DMS114 treated with DMSO at 0.1 percent for 48 hours (cell line): ENCODE data around the gene EHD2.
A peak's percentile ranks its signal among the peaks of the same experiment; 100 is the strongest.
"Not testable (repeated sequence)": the region's sequence is repeated elsewhere in the genome, so short reads cannot be mapped to it uniquely, and the experiment has no call there.

Experiments used
- DNase-seq: peaks from one replicate; lab custom pipeline; 2025; ENCODE audit not compliant: unreplicated experiment; lab: John Stamatoyannopoulos, UW

The EHD2 gene

DNA sequence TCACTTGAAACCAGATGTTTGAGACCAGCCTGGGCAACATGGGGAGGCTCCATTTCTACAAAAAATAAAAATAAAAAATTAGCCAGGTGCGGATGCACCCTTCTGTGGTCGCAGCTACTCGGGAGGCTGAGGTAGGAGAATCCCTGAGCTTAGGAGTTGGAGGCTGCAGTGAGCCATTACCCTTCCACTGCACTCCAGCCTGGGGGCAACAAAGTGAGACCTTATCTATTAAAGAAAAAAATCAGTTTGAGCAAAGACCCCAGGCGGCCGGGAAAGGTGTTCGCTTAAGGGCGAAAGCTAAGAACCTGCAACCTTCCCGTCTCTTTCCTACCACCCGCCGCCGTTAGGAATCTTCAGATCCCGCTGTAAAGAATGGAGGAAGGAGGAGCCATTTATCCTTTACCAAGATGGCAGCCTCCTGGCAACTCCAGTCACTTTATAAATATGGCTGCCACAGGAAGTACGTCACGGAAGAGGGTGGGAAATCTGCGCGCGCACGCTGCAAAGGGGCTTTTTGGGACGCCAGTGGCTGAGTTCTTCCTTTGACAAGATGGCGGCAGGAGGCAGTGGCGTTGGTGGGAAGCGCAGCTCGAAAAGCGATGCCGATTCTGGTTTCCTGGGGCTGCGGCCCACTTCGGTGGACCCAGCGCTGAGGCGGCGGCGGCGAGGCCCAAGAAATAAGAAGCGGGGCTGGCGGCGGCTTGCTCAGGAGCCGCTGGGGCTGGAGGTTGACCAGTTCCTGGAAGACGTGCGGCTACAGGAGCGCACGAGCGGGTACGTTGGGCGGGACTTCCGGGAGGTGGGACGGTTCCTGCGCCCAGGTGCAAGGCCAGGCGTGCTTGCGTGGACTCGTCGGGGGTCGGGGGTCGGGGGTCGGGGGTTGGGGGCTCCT is 32.0 kb downstream of the EHD2 start, which contains the start of gene NOP53:
Gene NOP53 (plus strand): TSS at position 537 of the 892 bp plus-strand sequence. CDS start 14 bp downstream, at position 551.
- peak; percentile 83 for DNase-seq

DNA sequence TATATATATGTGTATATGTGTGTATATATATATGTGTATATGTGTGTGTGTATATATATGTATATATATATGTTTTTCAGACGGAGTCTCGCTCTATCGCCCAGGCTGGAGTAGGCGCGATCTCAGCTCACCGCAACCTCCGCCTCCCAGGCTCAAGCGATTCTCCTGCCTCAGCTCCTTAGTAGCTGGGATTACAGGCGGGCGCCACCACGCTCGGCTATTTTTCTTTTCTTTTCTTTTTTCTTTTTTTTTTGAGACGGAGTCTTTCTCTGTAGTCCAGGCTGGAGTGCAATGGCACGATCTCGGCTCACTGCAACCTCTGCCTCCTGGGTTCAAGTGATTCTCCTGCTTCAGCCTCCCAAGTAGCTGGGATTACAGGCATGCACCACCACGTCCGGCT is 32.9 kb downstream of the EHD2 start:
- DNase-seq = not testable (repeated sequence)

DNA sequence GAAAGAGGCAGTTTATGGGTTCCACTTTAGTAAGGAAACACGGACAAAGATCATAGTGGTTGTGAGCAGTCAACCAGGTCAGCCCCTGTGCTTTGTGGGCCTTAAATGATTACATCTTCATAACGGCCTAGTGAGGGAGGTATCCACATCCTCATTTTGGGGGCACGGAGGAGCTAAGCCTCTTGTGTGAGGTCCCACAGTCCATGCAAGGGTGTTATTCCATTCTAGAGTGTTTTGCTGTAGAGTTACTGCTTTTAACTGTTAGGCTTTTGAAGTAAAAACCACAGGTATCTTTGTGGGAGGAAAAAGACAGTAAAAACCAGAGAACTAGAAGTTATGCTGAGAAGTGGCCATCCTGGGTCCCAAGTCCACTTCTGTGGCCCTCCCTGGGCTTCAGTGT is 36.1 kb downstream of the EHD2 start:
- DNase-seq = no peak

GRCh38 chr19:47750752-47751151 is 37.5 kb downstream of the EHD2 start:
- no peak for DNase-seq

- DNase-seq = no peak
Measured at GRCh38 chr19:47752440-47753211, 39.4 kb downstream of the EHD2 start.

GRCh38 chr19:47754206-47755064 is 41.2 kb downstream of the EHD2 start:
- DNase-seq = no peak

GRCh38 chr19:47755065-47755761 is 42.0 kb downstream of the EHD2 start:
- no peak for DNase-seq

GRCh38 chr19:47755762-47756626 is 42.8 kb downstream of the EHD2 start:
- DNase-seq = no peak

GRCh38 chr19:47756627-47756929 is 43.4 kb downstream of the EHD2 start:
- DNase-seq = no peak

- no peak for DNase-seq
Measured at GRCh38 chr19:47756953-47757608, 43.9 kb downstream of the EHD2 start.

DNA sequence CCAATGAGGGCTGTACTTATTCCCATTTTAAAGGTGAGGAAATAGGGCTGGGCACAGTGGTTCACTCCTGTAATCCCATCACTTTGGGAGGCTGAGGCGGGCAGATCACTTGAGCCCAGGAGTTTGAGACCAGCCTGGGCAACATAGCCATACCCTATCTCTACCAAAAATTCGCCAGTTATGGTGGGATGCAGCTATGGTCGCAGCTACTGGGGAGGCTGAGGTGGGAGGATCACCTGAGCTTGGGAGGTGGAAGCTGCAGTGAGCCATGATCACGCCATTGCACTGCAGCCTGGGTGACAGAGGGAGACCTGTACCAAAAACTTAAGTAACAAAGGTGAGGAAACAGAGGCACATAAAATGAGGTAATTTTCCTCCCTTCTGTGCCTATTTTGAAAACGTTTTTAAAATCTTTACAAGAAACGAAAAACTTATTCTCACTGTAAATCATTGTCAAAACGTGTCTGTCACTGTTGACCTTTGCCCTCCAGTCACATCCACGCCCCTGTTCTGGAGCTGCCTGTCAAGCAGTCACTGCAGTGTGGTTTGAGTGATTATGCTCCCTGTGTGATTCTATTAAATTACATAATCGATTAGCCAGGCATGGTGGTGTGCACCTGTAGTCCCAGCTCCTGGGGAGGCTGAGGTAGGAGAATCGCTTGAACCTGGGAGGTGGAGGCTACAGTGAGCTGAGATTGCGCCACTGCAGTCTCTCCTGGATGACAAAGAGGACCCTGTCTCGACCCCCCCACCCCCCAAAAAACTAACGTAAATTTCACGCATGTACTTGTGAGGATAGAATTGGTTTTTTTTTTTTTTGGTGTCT is 44.6 kb downstream of the EHD2 start:
- DNase-seq = no peak

GRCh38 chr19:47758443-47758804 is 45.2 kb downstream of the EHD2 start:
- DNase-seq = no peak

- no peak for DNase-seq
Measured at GRCh38 chr19:47760632-47760999, 47.4 kb downstream of the EHD2 start.

DNA sequence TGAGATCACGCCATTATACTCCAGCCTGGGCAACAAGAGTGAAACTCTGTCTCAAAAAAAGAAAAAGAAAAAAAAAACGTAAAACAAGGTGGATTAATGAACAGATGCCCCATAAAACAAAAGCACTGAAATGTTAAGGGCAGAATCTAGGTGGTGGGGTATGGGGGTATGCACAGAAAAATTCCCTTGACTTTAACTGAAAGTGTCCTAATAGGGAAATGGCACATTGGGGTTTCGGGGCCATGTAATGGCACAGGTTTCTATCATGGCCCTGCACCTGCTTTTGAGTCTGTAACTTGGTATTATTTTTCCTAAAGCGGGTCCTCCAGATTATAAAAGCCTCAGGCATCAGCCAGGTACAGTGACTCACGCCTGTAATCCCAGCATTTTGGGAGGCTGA is 48.3 kb downstream of the EHD2 start:
- no peak for DNase-seq

- no peak for DNase-seq
Measured at GRCh38 chr19:47762151-47762550, 48.9 kb downstream of the EHD2 start.

GRCh38 chr19:47762615-47763308 is 49.5 kb downstream of the EHD2 start:
- DNase-seq = no peak

- not testable (repeated sequence) for DNase-seq
Measured at GRCh38 chr19:47764705-47765104, 51.5 kb downstream of the EHD2 start.
